Activated B cell treated with CpG ODN at 0.5 μM for 24 hours (primary cell): ENCODE measurements around the gene RASD2. TPM values are rescaled to one million over a fixed set of nuclear protein-coding genes. Genes with fewer than 3 reads are reported as not detected.

Experiments used
- ATAC-seq: fragments of 200-7000 bp; cut with Tn5 transposase; one replicate; pipeline ENCODE4 v1.10.0; 2021; ENCODE audit warnings: low read depth, mild to moderate bottlenecking, moderate library complexity
- CTCF ChIA-PET: fragments of 350-600 bp; sonication (Branson Sonifier 250); formaldehyde crosslinking; loops from one replicate; lab custom pipeline; 2021; ENCODE audit warnings: antibody characterized with exemption; lab: Charles Lee
- POLR2A ChIA-PET: fragments of 350-600 bp; sonication (Branson Sonifier 250); formaldehyde crosslinking; loops from one replicate; lab custom pipeline; 2021; ENCODE audit warnings: antibody characterized with exemption; lab: Charles Lee
- DNase-seq: peaks from one replicate; pipeline ENCODE4 v3.0.0; 2022
- H3K27ac Mint-ChIP-seq: one replicate; pipeline ENCODE4 v1.8.0; 2020; ENCODE audit warnings: mixed read lengths
- H3K27me3 Mint-ChIP-seq: one replicate; pipeline ENCODE4 v1.8.0; 2021; ENCODE audit warnings: mixed read lengths
- H3K36me3 Mint-ChIP-seq: one replicate; pipeline ENCODE4 v1.8.0; 2021; ENCODE audit warnings: low read depth, mixed read lengths
- H3K4me1 Mint-ChIP-seq: one replicate; pipeline ENCODE4 v1.8.0; 2021; ENCODE audit warnings: mixed read lengths
- H3K4me3 Mint-ChIP-seq: one replicate; pipeline ENCODE4 v1.8.0; 2020; ENCODE audit warnings: mild to moderate bottlenecking, mixed read lengths
- H3K9me3 Mint-ChIP-seq: one replicate; pipeline ENCODE4 v1.8.0; 2020; ENCODE audit warnings: mixed read lengths
- CTCF ChIP-seq: fragments of 200-600 bp; IDR thresholded peaks from one replicate; pipeline ENCODE4 v1.8.0; 2022; ENCODE audit warnings: antibody characterized with exemption, mild to moderate bottlenecking
- intact Hi-C: fragments of 100-400 bp; cut with micrococcal nuclease; formaldehyde crosslinking; loops from one replicate; pipeline ENCODE4 v1.15.1; 2024
- total RNA-seq: library from RNA; stranded (reverse); gene quantifications from 2 replicates; pipeline ENCODE4 v1.2.3, GENCODE V29; 2022

The RASD2 gene
- total RNA-seq, 1 donor from 2014 or later = not detected

DNA sequence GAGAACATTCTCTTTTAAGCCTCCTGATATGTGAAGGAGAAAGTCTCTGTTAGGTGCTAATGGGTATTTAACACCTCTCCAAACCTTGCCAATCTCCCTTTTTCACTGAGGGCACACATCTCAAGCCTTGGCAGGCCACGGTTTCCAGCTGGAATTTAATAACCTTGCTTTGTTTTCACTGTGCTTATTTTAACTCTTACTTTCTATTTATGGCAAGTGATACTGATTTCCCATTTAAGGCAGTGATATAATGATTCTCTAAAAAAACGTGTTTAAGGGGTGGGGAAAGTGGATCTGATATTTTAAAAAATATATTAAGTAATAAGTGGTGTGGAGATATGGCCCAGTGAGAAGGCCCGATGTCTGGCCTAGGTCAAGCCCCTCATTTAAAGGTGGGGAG, 1.1 kb upstream of the RASD2 start:
- intact Hi-C loops = no loop called here
- H3K4me1 Mint-ChIP-seq = peaks cover 10% of the 10 kb centered on the region
- no peak overlapping the region for H3K27ac Mint-ChIP-seq
- DNase-seq (no peak), ATAC-seq (no peak)
- no peaks in the 10 kb centered on the region for H3K9me3 Mint-ChIP-seq
- H3K36me3 Mint-ChIP-seq = no peaks in the 10 kb centered on the region
- H3K27me3 Mint-ChIP-seq = peaks cover 28% of the 10 kb centered on the region
- ChIA-PET CTCF (no interaction called here), POLR2A (interaction anchor here (0.6 to 1.0 kb wide), 2 partner anchors 177 to 186 kb away, joined by 4 to 5 read pairs; no protein-coding TSS in a partner anchor)
- peak overlapping the region; percentile 56 for H3K4me3 Mint-ChIP-seq
- no peak for TF ChIP-seq CTCF

DNA sequence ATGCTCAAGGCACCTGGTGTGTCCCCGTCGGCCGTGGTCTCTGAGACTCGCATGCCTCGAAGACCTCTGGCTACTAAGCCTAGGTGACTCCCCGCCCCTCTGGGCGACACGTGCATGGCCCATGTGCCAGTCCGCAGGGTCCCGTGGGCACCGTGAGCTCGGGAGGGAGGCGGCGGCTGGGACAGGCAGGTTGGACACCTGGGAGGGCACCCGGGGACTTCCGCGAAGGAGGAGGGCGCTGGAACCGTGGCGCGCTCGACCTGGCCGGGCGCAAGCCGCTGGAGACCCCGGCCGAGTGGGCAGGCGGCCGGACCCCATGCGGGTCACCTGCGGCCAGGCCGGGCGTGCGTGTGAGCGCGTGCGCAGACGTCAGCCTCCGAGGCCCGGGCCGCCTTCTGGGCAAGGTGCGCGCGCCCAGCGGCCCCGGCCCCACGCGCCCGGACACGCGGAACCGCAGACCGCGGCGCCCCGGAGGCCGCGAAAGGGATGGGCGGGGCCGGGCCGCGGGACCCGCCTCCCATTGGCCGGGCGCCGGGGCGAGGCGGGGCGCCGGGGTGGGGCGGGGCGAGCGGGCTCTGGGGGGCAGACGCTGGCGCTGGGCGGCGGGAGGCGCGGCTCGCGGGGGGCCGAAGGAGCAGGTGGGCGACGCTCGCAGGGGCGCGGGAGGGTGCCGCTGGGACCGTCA, 579 bp upstream of the RASD2 start:
- Mint-ChIP-seq H3K4me3 (peak overlapping the region; percentile 72), H3K27ac (no peak overlapping the region), H3K9me3 (no peaks in the 10 kb centered on the region), H3K4me1 (peaks cover 10% of the 10 kb centered on the region), H3K27me3 (peaks cover 32% of the 10 kb centered on the region), H3K36me3 (no peaks in the 10 kb centered on the region)
- intact Hi-C loops = loop anchor here (1.0 kb wide), 1 partner anchor 188 kb away; no protein-coding TSS in a partner anchor
- POLR2A ChIA-PET = interaction anchor here (0.6 to 1.0 kb wide), 2 partner anchors 177 to 187 kb away, joined by 4 to 5 read pairs; no protein-coding TSS in a partner anchor
- DNase-seq (peak; percentile 78), ATAC-seq (peak; percentile 97)
- CTCF ChIA-PET = no interaction called here
- no peak for TF ChIP-seq CTCF

DNA sequence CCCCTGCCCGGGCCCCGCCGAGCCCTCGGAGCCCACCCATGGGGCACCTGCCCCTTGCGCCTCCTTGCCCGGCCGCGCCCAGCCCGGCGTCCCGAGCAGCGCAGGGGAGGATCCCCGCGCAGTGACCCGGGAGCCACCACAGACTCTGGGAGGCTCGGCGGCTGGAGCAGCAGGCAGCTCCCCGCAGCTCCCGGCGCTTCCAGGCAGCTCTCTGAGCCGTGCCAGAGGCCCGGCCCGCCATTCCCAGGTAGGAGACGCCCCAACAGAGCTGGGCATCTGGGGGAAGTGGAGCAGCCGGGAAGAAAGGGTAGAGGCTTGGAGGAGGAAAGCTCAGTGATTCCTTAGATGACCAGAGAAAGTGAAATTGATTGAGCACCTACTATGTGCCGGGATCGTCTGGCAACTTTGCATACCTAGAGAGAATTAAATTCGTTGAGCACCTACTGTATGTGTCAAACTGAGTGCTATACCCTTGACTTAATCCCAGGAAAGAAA, 670 bp downstream of the RASD2 start:
- ATAC-seq (no peak), DNase-seq (no peak)
- Mint-ChIP-seq H3K27me3 (peaks cover 36% of the 10 kb centered on the region), H3K27ac (no peak overlapping the region), H3K36me3 (no peaks in the 10 kb centered on the region), H3K9me3 (no peaks in the 10 kb centered on the region), H3K4me3 (no peak overlapping the region), H3K4me1 (peaks cover 10% of the 10 kb centered on the region)
- ChIA-PET CTCF (no interaction called here), POLR2A (no interaction called here)
- intact Hi-C loops = no loop called here
- TF ChIP-seq CTCF = no peak

- intact Hi-C loops = no loop called here
- H3K4me1 Mint-ChIP-seq = peaks cover 7% of the 10 kb centered on the region
- ChIA-PET CTCF (no interaction called here), POLR2A (no interaction called here)
- H3K36me3 Mint-ChIP-seq = no peaks in the 10 kb centered on the region
- no peaks in the 10 kb centered on the region for H3K9me3 Mint-ChIP-seq
- H3K4me3 Mint-ChIP-seq = no peak overlapping the region
- no peak for ATAC-seq
- no peak for TF ChIP-seq CTCF
- no peak for DNase-seq
- H3K27ac Mint-ChIP-seq = no peak overlapping the region
- H3K27me3 Mint-ChIP-seq = peaks cover 36% of the 10 kb centered on the region
These were observed 1.7 kb downstream of the RASD2 start for GRCh38 chr22:35542157-35542938.

- DNase-seq (no peak), ATAC-seq (no peak)
- Mint-ChIP-seq H3K9me3 (no peaks in the 10 kb centered on the region), H3K4me1 (peaks cover 5% of the 10 kb centered on the region), H3K4me3 (no peak overlapping the region), H3K27ac (no peak overlapping the region), H3K36me3 (no peaks in the 10 kb centered on the region), H3K27me3 (peaks cover 36% of the 10 kb centered on the region)
- intact Hi-C loops = no loop called here
- ChIA-PET POLR2A (no interaction called here), CTCF (no interaction called here)
- no peak for TF ChIP-seq CTCF
These were observed 2.4 kb downstream of the RASD2 start for GRCh38 chr22:35542939-35543516.
